HCT116 (cell line): ENCODE data around the gene TMEM187.

Experiments
- ATF3 ChIP-seq: IDR thresholded peaks from 2 replicates; pipeline ENCODE4 v1.6.1; 2012
- CTCF ChIP-seq, 3 experiments: fragments of 200-600 bp in 1 of 3; sonication (generic) in 1 of 3; IDR thresholded peaks in 2 of 3; conservative IDR thresholded peaks in 1 of 3; 2 replicates each; pipeline ENCODE4 v1.5.1; 2012 to 2017; ENCODE audit warnings: low read depth in 2 of 3, low read length in 2 of 3, antibody characterized with exemption in 1 of 3, borderline replicate concordance in 1 of 3, control low read depth in 1 of 3, mild to moderate bottlenecking in 1 of 3, mixed read lengths in 1 of 3, mixed run types in 1 of 3, moderate library complexity in 1 of 3; ENCODE audit not compliant: insufficient read depth in 1 of 3
- EZH2 ChIP-seq: fragments of 200-600 bp; sonication (generic); IDR thresholded peaks from 2 replicates; pipeline ENCODE4 v1.6.1; 2017; ENCODE audit warnings: antibody characterized with exemption, mixed run types
- EZH2phosphoT487 ChIP-seq: fragments of 200-600 bp; IDR thresholded peaks from 2 replicates; pipeline ENCODE4 v1.6.1; 2018; ENCODE audit warnings: antibody characterized with exemption, borderline replicate concordance
- JUND ChIP-seq: IDR thresholded peaks from 2 replicates; pipeline ENCODE4 v1.6.1; 2012
- MAX ChIP-seq: IDR thresholded peaks from 2 replicates; pipeline ENCODE4 v1.6.1; 2012
- POLR2AphosphoS5 ChIP-seq: IDR thresholded peaks from 2 replicates; pipeline ENCODE4 v1.6.1; 2011; ENCODE audit warnings: mild to moderate bottlenecking, low read depth, low read length, moderate library complexity
- RAD21 ChIP-seq: IDR thresholded peaks from 2 replicates; pipeline ENCODE4 v1.6.1; 2012; ENCODE audit warnings: low read depth, mild to moderate bottlenecking
- TCF7L2 ChIP-seq: IDR thresholded peaks from 2 replicates; pipeline ENCODE4 v1.7.0; 2011; ENCODE audit warnings: borderline replicate concordance, inconsistent platforms; ENCODE audit not compliant: insufficient read depth, insufficient read length; ENCODE audit errors: extremely low read depth
- YY1 ChIP-seq: IDR thresholded peaks from 2 replicates; pipeline ENCODE4 v1.6.1; 2011; ENCODE audit warnings: low read length, low read depth, moderate library complexity, mild to moderate bottlenecking; ENCODE audit not compliant: insufficient replicate concordance; ENCODE audit errors: extremely low read depth

- TF ChIP-seq TCF7L2: no peak
- TF ChIP-seq JUND: no peak
- TF ChIP-seq EZH2: no peak
- no peak for TF ChIP-seq POLR2AphosphoS5
- no peak for TF ChIP-seq CTCF (IDR thresholded peaks at IDR 0.05 in 2 of 3, conservative IDR thresholded peaks at IDR 0.05 in 1 of 3; ENCODE audit: borderline replicate concordance in 1 of 3, insufficient read depth in 1 of 3, low read depth in 2 of 3, low read length in 2 of 3)
- no peak for TF ChIP-seq EZH2phosphoT487
- TF ChIP-seq MAX: no peak
- no peak for TF ChIP-seq RAD21
- no peak for TF ChIP-seq ATF3
- TF ChIP-seq YY1: no peak
These were observed 8.7 kb downstream of the TMEM187 start for GRCh38 chrX:153981231-153981630.
